ES-I3 (cell line): ENCODE data around the gene PRR22.
A peak's percentile ranks its signal among the peaks of the same experiment; 100 is the strongest.

Experiments used
- H3K36me3 ChIP-seq: 2 replicates; pipeline ENCODE4 v1.6.1; 2013; ENCODE audit warnings: mild to moderate bottlenecking, low read length, control low read depth, moderate library complexity; ENCODE audit not compliant: insufficient read depth
- H3K4me1 ChIP-seq: 2 replicates; pipeline ENCODE4 v1.6.1; 2013; ENCODE audit warnings: mild to moderate bottlenecking, control low read depth, low read length; ENCODE audit not compliant: insufficient read depth
- H3K9ac ChIP-seq: 2 replicates; pipeline ENCODE4 v1.6.1; 2013; ENCODE audit warnings: low read depth, mild to moderate bottlenecking, low read length, moderate library complexity
- H3K9me3 ChIP-seq: 2 replicates; pipeline ENCODE4 v1.6.1; 2013; ENCODE audit warnings: mild to moderate bottlenecking, low read length, moderate library complexity; ENCODE audit not compliant: control insufficient read depth, insufficient read depth

Gene PRR22

GRCh38 chr19:5822181-5822844 lies 37.8 kb upstream of the PRR22 start:
- Histone ChIP-seq H3K36me3 (no peaks in the 10 kb centered on the region), H3K9me3 (no peaks in the 10 kb centered on the region), H3K4me1 (peaks cover 3% of the 10 kb centered on the region; the same call in 1 of the 2 replicates), H3K9ac (no peak overlapping the region)

- H3K4me1 ChIP-seq = peaks cover 3% of the 10 kb centered on the region; the same call in 1 of the 2 replicates
- H3K9me3 ChIP-seq = no peaks in the 10 kb centered on the region
- no peaks in the 10 kb centered on the region for H3K36me3 ChIP-seq
- H3K9ac ChIP-seq = no peak overlapping the region
Measured at GRCh38 chr19:5821521-5822180, 37.1 kb upstream of the PRR22 start.

DNA sequence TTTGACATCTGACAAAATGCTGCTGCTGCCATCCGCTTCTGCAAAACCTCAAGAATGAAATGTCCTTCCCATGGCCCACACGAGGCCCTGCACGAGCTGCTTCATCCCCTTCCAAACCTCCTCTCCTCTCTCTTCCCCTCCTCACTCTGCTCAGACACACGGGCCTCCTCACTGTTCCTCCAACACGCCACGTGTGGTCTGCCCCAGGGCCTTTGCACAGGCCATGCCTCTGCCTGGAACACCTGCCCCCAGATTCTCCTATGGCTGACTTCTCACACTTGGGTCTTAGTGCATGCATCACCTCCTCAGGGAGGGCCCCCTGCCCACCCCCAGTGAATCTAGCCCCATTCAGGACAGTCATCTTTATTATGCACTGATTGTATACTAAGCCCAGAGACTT lies 36.2 kb upstream of the PRR22 start:
- H3K9ac ChIP-seq = no peak overlapping the region
- no peaks in the 10 kb centered on the region for H3K36me3 ChIP-seq
- H3K4me1 ChIP-seq = no peaks in the 10 kb centered on the region
- H3K9me3 ChIP-seq = no peaks in the 10 kb centered on the region

DNA sequence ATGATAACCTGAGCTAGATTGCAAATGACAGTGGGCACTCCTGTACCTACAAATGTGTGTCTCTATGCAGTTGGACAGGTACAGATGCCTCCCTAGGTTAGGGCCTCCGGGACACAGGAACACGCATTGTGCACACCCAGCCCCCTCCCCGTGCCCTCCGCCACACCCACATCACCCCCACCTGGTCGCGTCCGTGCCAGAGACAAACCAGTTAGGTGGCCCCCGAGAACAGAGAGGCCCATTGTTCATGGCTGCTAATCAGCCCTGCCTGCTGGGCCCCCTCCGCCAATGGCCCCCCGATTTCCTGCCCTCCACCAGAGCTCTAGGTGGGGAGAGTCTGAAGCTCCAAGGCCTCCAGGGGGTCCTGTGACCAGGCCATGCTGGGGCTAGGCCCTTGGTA lies 34.0 kb upstream of the PRR22 start:
- H3K36me3 ChIP-seq = no peaks in the 10 kb centered on the region

DNA sequence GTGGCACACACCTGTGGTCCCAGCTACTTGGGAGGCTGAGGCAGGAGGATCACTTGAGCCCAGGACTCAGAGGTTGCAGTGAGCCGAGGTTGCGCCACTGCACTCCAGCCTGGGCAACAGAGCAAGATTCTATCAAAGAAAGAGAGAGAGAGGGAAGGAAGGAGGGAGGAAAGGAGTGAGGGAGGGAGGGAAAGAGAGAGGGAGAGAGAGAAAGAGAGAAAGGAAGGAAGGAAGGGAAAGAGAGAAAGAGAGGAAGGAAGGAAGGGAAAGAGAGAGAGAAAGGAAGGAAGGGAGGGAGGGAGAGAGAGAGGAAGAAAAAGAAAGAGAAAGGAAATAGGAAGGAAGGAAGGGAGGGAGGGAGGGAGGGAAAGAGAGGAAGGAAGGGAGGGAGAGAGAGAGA lies 32.7 kb upstream of the PRR22 start:
- H3K4me1 ChIP-seq = no peaks in the 10 kb centered on the region
- H3K9ac ChIP-seq = no peak overlapping the region

More for the DNA sequence above, 34.0 kb upstream of the PRR22 start:
- H3K9me3 ChIP-seq = no peaks in the 10 kb centered on the region
- no peaks in the 10 kb centered on the region for H3K4me1 ChIP-seq
- no peak overlapping the region for H3K9ac ChIP-seq

GRCh38 chr19:5814852-5815246 lies 30.3 kb upstream of the PRR22 start:
- no peaks in the 10 kb centered on the region for H3K36me3 ChIP-seq
- H3K4me1 ChIP-seq = no peaks in the 10 kb centered on the region
- no peaks in the 10 kb centered on the region for H3K9me3 ChIP-seq
- H3K9ac ChIP-seq = no peak overlapping the region

More for the DNA sequence above, 32.7 kb upstream of the PRR22 start:
- no peaks in the 10 kb centered on the region for H3K36me3 ChIP-seq
- H3K9me3 ChIP-seq = no peaks in the 10 kb centered on the region

DNA sequence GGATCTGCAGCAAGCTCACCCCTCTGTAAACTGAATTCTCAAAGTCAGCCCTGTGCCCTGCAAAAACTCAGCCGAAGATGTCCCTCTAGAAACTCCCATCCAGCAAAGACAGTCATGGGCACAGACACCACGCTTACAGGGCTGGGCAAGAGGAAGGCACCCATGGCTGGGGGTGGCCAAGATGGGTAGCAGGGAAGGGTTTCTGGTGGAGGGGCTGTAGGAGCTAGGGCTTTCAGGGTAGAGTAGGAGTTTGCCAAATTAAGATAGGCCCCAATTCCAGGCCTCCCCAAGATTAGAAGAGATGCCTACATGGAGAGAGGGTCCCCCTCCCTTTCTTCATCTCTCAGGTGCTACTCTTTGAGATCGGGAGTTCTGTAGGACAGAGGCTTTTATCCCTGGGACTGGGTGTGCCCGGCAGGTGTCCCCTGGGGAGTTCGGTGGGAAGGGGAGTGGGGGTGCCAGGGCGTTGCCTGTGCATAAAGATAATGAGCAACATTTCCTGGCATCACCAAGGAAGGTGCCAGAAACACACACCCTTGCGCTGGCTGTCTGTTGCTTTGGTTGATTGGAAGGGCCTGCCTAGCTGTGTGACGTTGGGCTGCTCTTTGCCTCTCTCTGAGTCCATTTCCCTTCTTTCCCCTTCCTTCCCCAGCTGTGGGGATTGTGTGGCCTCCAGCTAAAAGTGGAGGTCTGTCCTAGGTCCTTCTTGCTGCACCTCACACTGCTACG lies 29.7 kb upstream of the PRR22 start:
- H3K36me3 ChIP-seq = no peaks in the 10 kb centered on the region
- H3K9ac ChIP-seq = no peak overlapping the region
- no peaks in the 10 kb centered on the region for H3K9me3 ChIP-seq
- H3K4me1 ChIP-seq = no peaks in the 10 kb centered on the region

DNA sequence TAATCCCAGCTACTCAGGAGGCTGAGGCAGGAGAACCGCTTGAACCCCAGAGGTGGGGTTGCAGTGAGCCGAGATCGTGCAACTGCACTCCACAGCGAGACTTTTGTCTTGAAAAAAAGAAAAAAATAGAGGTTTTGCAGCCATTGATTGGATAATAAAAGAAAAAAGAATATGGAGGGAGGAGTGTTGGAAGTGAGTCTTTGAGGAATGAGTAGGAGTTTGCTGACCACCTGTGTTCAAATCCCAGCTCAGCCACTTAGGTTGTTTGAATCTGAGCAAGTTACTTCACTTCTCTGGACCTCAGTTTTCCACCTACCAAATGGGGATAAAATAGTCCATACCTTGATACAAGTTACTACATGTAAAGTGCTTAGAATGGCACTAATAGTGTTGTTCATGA lies 26.6 kb upstream of the PRR22 start:
- Histone ChIP-seq H3K9ac (no peak overlapping the region), H3K4me1 (peaks cover 5% of the 10 kb centered on the region; the same call in 1 of the 2 replicates), H3K36me3 (no peaks in the 10 kb centered on the region), H3K9me3 (no peaks in the 10 kb centered on the region)

DNA sequence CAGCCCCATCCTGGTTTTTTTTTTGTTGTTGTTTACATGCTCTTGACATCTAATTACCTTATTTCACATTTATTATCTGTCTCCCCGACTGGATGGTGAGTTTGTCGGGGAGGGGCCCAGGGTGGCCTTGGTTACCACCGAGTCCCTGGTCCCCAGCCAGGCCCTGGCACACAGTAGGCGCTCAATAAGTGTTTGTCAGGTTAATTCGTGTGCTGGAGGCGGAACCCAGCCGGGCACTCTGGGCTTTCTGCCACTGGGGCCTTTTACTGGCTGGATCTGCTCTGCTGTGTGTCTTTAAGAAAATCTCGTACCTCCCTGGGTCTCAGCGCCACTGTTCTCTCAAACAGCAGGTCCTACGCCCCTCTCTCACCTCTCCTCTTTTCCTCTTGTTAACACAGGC lies 24.9 kb upstream of the PRR22 start:
- no peaks in the 10 kb centered on the region for H3K36me3 ChIP-seq
- H3K9ac ChIP-seq = no peak overlapping the region
- peaks cover 5% of the 10 kb centered on the region; the same call in 1 of the 2 replicates for H3K4me1 ChIP-seq
- no peaks in the 10 kb centered on the region for H3K9me3 ChIP-seq

DNA sequence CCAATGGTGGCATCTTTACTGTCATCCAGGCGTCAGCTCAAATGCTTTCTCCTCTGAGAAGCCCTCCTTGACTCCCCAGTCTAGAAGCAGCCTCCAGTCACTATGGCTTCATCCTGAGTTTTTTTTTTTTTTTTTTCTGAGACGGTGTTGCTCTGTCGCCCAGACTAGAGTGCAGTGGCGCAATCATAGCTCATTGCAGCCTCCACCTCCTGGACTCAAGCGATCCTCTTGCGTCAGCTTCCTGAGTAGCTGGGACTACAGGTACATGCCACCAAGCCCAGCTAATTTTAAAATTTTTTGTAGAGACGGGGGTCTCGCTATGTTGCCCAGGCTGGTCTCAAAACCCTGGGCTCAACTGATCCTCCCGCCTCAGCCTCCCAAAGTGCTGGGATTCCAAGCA lies 24.5 kb upstream of the PRR22 start:
- H3K9ac ChIP-seq = no peak overlapping the region
- H3K4me1 ChIP-seq = peaks cover 5% of the 10 kb centered on the region; the same call in 1 of the 2 replicates
- H3K36me3 ChIP-seq = no peaks in the 10 kb centered on the region
- H3K9me3 ChIP-seq = no peaks in the 10 kb centered on the region

GRCh38 chr19:5808120-5808816 lies 23.7 kb upstream of the PRR22 start:
- H3K4me1 ChIP-seq = peaks cover 5% of the 10 kb centered on the region; the same call in 1 of the 2 replicates
- H3K9ac ChIP-seq = no peak overlapping the region
- H3K36me3 ChIP-seq = no peaks in the 10 kb centered on the region
- H3K9me3 ChIP-seq = 0 out of 2 replicates have a peak, but pooled peaks cover under 1% of the 10 kb centered on the region

GRCh38 chr19:5806905-5807304 lies 22.4 kb upstream of the PRR22 start:
- Histone ChIP-seq H3K4me1 (peaks cover 5% of the 10 kb centered on the region; the same call in 1 of the 2 replicates), H3K9me3 (0 out of 2 replicates have a peak, but pooled peaks cover 4% of the 10 kb centered on the region), H3K36me3 (no peaks in the 10 kb centered on the region), H3K9ac (no peak overlapping the region)

DNA sequence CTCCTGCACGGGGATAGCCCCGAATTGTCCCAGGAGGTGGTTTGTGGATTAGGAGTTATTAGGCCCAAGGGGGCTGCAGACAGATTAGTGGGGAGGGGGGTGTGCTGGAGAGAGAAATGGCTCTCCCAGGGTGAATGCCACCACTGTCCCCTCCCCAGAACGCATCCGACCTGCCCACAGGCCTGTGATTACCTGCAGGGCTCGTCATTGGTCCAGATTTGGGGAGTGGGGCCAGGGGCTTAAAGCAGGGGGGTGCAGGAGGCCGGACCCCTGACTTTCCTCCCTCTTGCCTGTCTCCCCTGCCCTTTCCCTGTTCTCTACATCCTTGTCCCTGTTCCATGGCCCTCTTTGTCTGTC lies 21.6 kb upstream of the PRR22 start:
- H3K36me3 ChIP-seq = no peaks in the 10 kb centered on the region
- H3K4me1 ChIP-seq = peaks cover 5% of the 10 kb centered on the region; the same call in 1 of the 2 replicates
- H3K9ac ChIP-seq = peak overlapping the region; percentile 65; the same call in 1 of the 2 replicates
- 0 out of 2 replicates have a peak, but pooled peaks cover 4% of the 10 kb centered on the region for H3K9me3 ChIP-seq
